ENCODE results near the gene FBXL2.
A peak's percentile ranks its signal among the peaks of the same experiment; 100 is the strongest.
"Not testable (repeated sequence)": the region's sequence is repeated elsewhere in the genome, so short reads cannot be mapped to it uniquely, and the experiment has no call there.

Gene FBXL2

GRCh38 chr3:33317963-33318709 is 40.9 kb downstream of the FBXL2 start:
- DNase-seq (ENCODE audit: low read depth): no peak

GRCh38 chr3:33318710-33319380 is 41.6 kb downstream of the FBXL2 start:
- no peak for DNase-seq (ENCODE audit: low read depth)

GRCh38 chr3:33322412-33322811 is 45.2 kb downstream of the FBXL2 start:
- no peak for DNase-seq (ENCODE audit: low read depth)

- no peak for DNase-seq (ENCODE audit: low read depth)
These were observed 54.2 kb downstream of the FBXL2 start for GRCh38 chr3:33331414-33331813.

- DNase-seq (ENCODE audit: low read depth): no peak
These were observed 57.1 kb downstream of the FBXL2 start for GRCh38 chr3:33334364-33334763.

- not testable (repeated sequence) for DNase-seq (ENCODE audit: low read depth)
These were observed 61.8 kb downstream of the FBXL2 start for GRCh38 chr3:33338936-33339465.

- no peak for DNase-seq (ENCODE audit: low read depth)
These were observed 62.5 kb downstream of the FBXL2 start for GRCh38 chr3:33339758-33340157.

GRCh38 chr3:33355611-33356010 is 78.4 kb downstream of the FBXL2 start:
- DNase-seq (ENCODE audit: low read depth): peak; percentile 28

GRCh38 chr3:33358172-33358781 is 81.0 kb downstream of the FBXL2 start:
- no peak for DNase-seq (ENCODE audit: low read depth)

GRCh38 chr3:33360136-33360825 is 83.0 kb downstream of the FBXL2 start:
- DNase-seq (ENCODE audit: low read depth): peak; percentile 85

GRCh38 chr3:33363113-33363800 is 86.0 kb downstream of the FBXL2 start:
- no peak for DNase-seq (ENCODE audit: low read depth)

GRCh38 chr3:33364060-33364459 is 86.8 kb downstream of the FBXL2 start:
- no peak for DNase-seq (ENCODE audit: low read depth)

GRCh38 chr3:33364531-33365128 is 87.4 kb downstream of the FBXL2 start:
- DNase-seq (ENCODE audit: low read depth): no peak

GRCh38 chr3:33372218-33373081 is 95.2 kb downstream of the FBXL2 start:
- DNase-seq (ENCODE audit: low read depth): peak; percentile 70

- no peak for DNase-seq (ENCODE audit: low read depth)
These were observed 95.8 kb downstream of the FBXL2 start for GRCh38 chr3:33373082-33373437.

GRCh38 chr3:33377489-33377888 is 100.2 kb downstream of the FBXL2 start:
- no peak for DNase-seq (ENCODE audit: low read depth)

- DNase-seq (ENCODE audit: low read depth): no peak
These were observed 100.7 kb downstream of the FBXL2 start for GRCh38 chr3:33377931-33378330.

GRCh38 chr3:33380653-33381052 is 103.4 kb downstream of the FBXL2 start:
- DNase-seq (ENCODE audit: low read depth): no peak

- DNase-seq (ENCODE audit: low read depth): no peak
These were observed 106.7 kb downstream of the FBXL2 start for GRCh38 chr3:33383951-33384350.

GRCh38 chr3:33385423-33385822 is 108.2 kb downstream of the FBXL2 start:
- DNase-seq (ENCODE audit: low read depth): no peak
